Left ventricle myocardium inferior (tissue), 1 donor: ENCODE measurements around the gene FAM229A. TPM values are rescaled to one million over a fixed set of nuclear protein-coding genes. Genes with fewer than 3 reads are reported as not detected.
A peak's percentile ranks its signal among the peaks of the same experiment; 100 is the strongest.

Source experiments
- DNase-seq: peaks from one replicate; pipeline ENCODE4 v3.0.0-alpha.2; 2020
- H3K27ac ChIP-seq: fragments of 200-600 bp; replicated peaks from 2 replicates; pipeline ENCODE4 v1.8.0; 2021
- H3K27me3 ChIP-seq: fragments of 200-600 bp; 2 replicates; pipeline ENCODE4 v1.8.0; 2021; ENCODE audit warnings: low read depth
- H3K36me3 ChIP-seq: fragments of 200-600 bp; 2 replicates; pipeline ENCODE4 v1.8.0; 2021
- H3K4me1 ChIP-seq: fragments of 200-600 bp; 2 replicates; pipeline ENCODE4 v1.8.0; 2021
- H3K4me3 ChIP-seq: fragments of 200-600 bp; 2 replicates; pipeline ENCODE4 v1.8.0; 2021; ENCODE audit warnings: mild to moderate bottlenecking, moderate library complexity
- H3K9me3 ChIP-seq: fragments of 200-600 bp; replicated peaks from 2 replicates; pipeline ENCODE4 v1.8.0; 2021
- intact Hi-C: fragments of 100-400 bp; cut with micrococcal nuclease; formaldehyde crosslinking; loops from one replicate; pipeline ENCODE4 v1.11.0; 2022
- total RNA-seq: library from RNA; stranded (reverse); fragmentation: NEBNext Ultra II Directional; extraction: Animal tissue kit (Norgen Biotek cat#: 25700); gene quantifications from one replicate; pipeline ENCODE4 v1.2.1, GENCODE V29; 2021
- TF ChIP-seq, protein P1 (sequence below): fragments of 200-600 bp; IDR thresholded peaks from 2 replicates; pipeline ENCODE4 v1.8.0; 2021; ENCODE audit warnings: antibody characterized with exemption, mild to moderate bottlenecking, borderline replicate concordance
- donor health status: DM: no; HTN: yes; CAD: no; lungs with severe emphysema.

Gene FAM229A
- total RNA-seq, 1 donor from 2014 or later, result 2.1 TPM

DNA sequence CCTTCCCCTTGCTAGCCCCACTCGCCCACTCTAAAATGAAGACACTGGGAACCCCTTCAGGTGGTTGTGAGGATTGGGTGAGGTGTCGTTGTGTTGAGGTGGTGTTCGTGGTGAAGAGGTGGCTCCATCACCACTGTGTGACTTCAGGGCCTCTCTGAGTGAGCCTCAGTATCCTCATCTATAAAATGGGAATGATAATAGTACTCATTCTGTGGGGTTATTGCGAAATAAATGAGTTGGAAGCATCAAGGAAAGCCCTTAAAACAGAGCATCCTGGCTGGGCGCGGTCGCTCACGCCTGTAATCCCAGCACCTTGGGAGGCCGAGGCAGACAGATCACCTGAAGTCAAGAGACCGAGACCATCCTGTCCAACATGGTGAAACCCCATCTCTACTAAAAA is 19.6 kb downstream of the FAM229A start:
- Histone ChIP-seq H3K36me3 (no peaks in the 10 kb centered on the region), H3K27ac (no peak overlapping the region), H3K4me3 (no peak overlapping the region), H3K27me3 (no peaks in the 10 kb centered on the region), H3K9me3 (no peaks in the 10 kb centered on the region), H3K4me1 (peaks cover 36% of the 10 kb centered on the region)
- TF ChIP-seq, protein P1, sequence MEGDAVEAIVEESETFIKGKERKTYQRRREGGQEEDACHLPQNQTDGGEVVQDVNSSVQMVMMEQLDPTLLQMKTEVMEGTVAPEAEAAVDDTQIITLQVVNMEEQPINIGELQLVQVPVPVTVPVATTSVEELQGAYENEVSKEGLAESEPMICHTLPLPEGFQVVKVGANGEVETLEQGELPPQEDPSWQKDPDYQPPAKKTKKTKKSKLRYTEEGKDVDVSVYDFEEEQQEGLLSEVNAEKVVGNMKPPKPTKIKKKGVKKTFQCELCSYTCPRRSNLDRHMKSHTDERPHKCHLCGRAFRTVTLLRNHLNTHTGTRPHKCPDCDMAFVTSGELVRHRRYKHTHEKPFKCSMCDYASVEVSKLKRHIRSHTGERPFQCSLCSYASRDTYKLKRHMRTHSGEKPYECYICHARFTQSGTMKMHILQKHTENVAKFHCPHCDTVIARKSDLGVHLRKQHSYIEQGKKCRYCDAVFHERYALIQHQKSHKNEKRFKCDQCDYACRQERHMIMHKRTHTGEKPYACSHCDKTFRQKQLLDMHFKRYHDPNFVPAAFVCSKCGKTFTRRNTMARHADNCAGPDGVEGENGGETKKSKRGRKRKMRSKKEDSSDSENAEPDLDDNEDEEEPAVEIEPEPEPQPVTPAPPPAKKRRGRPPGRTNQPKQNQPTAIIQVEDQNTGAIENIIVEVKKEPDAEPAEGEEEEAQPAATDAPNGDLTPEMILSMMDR, result no peak
- intact Hi-C loops, result no loop called here
- no peak for DNase-seq

- DNase-seq, result no peak
- Histone ChIP-seq H3K36me3 (no peaks in the 10 kb centered on the region), H3K4me1 (peaks cover 43% of the 10 kb centered on the region), H3K27ac (no peak overlapping the region), H3K4me3 (no peak overlapping the region), H3K9me3 (no peaks in the 10 kb centered on the region), H3K27me3 (no peaks in the 10 kb centered on the region)
- TF ChIP-seq, protein P1, result no peak
- intact Hi-C loops, result no loop called here
Measured at GRCh38 chr1:32341971-32342370, 20.3 kb downstream of the FAM229A start.

- intact Hi-C loops, result no loop called here
- Histone ChIP-seq H3K36me3 (no peaks in the 10 kb centered on the region), H3K4me3 (no peak overlapping the region), H3K9me3 (no peaks in the 10 kb centered on the region), H3K27ac (no peak overlapping the region), H3K4me1 (peaks cover 50% of the 10 kb centered on the region), H3K27me3 (no peaks in the 10 kb centered on the region)
- TF ChIP-seq, protein P1, result no peak
- DNase-seq, result peak; percentile 46
Measured at GRCh38 chr1:32341186-32341757, 21.0 kb downstream of the FAM229A start.

GRCh38 chr1:32339363-32339978 is 22.8 kb downstream of the FAM229A start:
- Histone ChIP-seq H3K9me3 (no peaks in the 10 kb centered on the region), H3K36me3 (no peaks in the 10 kb centered on the region), H3K27ac (peak overlapping the region; percentile 79), H3K27me3 (no peaks in the 10 kb centered on the region), H3K4me3 (no peak overlapping the region), H3K4me1 (peaks cover 55% of the 10 kb centered on the region)
- TF ChIP-seq, protein P1, result no peak
- intact Hi-C loops, result no loop called here
- no peak for DNase-seq

DNA sequence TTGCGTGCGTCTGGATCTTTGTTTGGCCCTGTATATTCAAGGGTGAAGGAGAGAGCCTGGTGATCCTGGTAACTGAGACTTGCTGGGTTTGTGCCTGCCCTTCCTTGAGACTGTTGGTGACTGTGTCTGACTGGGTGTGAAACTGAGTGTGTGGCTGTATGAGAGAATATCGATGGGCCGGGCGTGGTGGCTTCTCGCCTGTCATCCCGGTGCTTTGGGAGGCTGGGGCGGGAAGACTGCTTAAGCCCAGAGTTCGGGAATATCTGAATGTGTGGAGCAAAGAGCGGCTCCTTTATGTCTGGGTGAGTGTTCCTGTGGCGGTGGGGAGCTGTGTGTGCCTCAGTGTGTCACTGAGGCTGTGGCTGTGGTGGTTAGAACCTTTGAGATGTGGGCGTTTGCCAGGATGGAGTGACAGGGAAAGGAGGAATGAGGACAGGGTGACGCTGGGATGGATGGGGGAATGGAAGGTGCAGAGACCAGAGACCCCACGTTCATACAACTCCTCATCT is 23.6 kb downstream of the FAM229A start:
- Histone ChIP-seq H3K4me3 (no peak overlapping the region), H3K27me3 (no peaks in the 10 kb centered on the region), H3K4me1 (peaks cover 59% of the 10 kb centered on the region), H3K9me3 (no peaks in the 10 kb centered on the region), H3K27ac (peak overlapping the region; percentile 79), H3K36me3 (no peaks in the 10 kb centered on the region)
- DNase-seq, result no peak
- intact Hi-C loops, result no loop called here
- TF ChIP-seq, protein P1, result no peak
